Fibroblast of skin of abdomen (primary cell): ENCODE data around the gene RNMT.
A peak's percentile ranks its signal among the peaks of the same experiment; 100 is the strongest.
"Not testable (repeated sequence)": the region's sequence is repeated elsewhere in the genome, so short reads cannot be mapped to it uniquely, and the experiment has no call there.

Experiments
- DNase-seq: peaks from one replicate; pipeline ENCODE4 v3.0.0-alpha.2; 2013

The RNMT gene

GRCh38 chr18:13745696-13746095 is 19.2 kb downstream of the RNMT start:
- no peak for DNase-seq

GRCh38 chr18:13746633-13747032 is 20.2 kb downstream of the RNMT start:
- DNase-seq: no peak

GRCh38 chr18:13751599-13751998 is 25.1 kb downstream of the RNMT start:
- DNase-seq: not testable (repeated sequence)

DNA sequence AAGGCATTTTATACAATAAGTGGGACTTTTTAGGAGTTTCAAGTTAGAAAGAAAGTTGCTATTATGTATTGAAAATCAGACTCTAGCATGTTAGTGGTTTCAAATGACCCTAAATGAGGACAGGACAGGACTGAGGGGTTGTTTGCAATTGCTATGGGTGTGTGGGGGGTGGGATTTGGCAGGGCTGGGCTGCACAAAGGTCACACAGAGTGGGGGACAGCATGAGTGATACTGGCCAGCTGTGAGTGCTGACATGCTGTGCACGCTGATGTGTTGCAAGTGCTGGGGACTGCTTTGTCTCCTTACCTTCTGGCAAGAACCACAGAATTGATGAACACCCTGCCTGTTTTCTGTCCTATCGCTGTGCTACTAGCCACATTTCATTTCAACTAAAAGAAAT is 29.8 kb downstream of the RNMT start:
- DNase-seq: no peak

- DNase-seq: no peak
Observed at GRCh38 chr18:13756671-13757070, 30.2 kb downstream of the RNMT start.

DNA sequence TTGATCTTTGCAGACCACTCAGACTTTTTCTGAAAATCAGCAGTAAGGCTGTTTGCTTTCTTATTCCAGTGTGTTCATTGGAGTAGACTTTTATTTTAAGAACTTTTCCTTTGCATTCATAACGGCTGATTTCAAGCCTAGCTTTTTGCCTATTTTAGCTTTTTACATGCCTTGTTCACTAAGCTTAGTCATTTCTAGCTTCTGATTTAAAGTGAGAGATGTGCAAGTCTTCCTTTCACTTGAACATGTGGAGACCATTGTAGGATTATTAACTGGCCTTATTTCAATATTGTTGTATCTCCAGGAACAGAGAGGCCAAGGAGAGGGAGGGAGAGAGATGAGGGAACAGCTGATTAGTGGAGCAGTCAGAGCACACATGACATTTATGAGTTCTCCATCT is 32.1 kb downstream of the RNMT start:
- DNase-seq: no peak

DNA sequence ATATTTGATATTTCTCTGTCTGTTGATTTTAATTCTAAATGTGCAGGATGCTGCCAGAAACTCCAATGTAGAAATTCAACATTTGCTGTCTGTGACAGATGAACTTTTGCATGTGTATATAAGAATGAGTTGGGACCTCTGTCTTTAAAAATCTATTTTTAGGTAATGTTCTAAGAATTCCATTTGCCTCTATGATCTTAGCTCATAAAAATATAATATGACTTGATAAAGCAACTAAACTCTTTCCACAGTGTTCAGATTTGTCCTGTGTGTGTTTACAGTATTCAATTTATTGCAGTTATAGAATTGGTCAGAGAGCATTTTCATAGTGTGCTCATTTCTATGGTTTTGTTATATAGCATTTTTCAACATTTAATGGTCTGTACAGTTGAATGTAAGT is 33.6 kb downstream of the RNMT start:
- DNase-seq: no peak

GRCh38 chr18:13762690-13763439 is 36.4 kb downstream of the RNMT start:
- DNase-seq: no peak

GRCh38 chr18:13775058-13775457 is 48.6 kb downstream of the RNMT start:
- no peak for DNase-seq

DNA sequence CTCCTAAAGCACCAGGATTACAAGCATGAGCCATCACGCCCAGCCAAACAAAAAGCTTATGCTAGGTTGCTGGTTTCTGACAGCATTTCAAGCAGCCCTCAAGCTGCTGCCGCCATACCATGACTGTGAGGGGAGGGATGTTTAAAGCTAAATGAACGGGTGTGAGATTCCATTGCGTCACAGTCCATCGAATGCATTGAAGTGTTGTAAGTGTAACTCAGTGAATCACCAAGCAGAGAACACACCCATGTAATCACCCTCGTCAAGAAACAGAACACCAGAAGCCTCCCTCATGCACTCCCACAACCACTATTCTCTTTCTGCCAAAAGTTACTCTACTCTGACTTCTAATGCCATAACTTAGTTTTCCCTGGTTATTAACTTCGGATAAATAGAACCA is 64.7 kb downstream of the RNMT start:
- no peak for DNase-seq

DNA sequence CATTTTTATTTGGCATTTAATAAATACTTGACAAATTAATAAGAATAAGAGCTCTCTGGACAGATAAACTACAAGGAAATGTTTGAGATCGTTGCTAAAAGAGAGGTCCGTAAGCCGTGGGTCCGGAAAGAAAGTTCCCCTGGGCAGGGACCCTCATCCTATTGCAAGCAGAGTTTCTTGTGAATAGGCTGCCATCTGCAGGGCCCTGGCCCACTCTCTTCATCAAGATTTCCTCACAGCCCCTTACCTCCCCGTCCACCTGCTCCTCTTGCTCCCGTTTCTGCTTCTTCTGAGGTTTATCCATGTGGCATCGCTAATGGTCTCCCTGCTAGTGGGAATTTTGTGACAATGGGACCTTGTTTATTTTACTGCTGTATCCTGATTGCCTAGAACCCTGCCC is 67.3 kb downstream of the RNMT start:
- DNase-seq: no peak

DNA sequence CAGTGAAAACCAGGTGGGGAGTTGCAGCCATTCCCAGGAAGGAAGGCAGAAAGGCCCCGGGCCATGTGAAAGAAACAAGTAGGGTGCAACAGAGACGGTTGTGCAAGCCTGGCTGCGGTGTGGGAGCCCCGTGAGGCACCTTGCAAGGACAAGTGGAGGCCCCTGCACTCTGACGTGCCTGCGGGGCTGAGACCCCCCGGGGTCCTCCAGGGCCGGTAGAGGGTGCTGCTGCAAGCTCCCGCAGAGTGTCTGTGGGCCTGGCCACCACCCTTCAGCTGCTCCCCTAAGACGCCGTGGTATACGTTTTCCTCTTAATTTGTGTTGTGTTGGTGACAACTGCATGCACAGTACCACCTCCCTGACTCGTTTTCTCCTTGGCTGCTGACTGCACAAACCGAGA is 70.0 kb downstream of the RNMT start:
- DNase-seq: no peak

DNA sequence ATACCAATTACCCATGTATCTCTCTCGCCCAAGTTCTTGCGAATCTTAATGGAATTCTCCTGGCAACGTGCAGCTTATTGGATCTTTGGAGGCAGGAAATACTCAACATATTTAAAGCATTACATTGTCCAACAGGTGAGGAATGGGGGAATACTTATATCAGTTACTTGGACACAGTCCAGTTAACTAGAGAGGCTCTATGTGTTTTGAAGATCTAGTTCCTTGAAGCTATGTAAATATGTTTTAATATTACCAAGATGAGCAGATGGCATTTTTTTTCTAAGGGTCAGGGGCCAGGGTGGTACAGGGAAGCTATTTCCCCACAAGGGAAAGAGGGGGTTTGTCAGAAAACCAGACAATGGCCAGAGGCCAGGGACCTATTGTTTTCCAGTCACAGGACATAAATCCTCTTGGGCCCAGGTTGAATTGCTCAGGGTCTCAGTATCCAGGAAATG is 70.7 kb downstream of the RNMT start:
- peak; percentile 31 for DNase-seq

- DNase-seq: no peak
Observed at GRCh38 chr18:13799396-13799795, 72.9 kb downstream of the RNMT start.

DNA sequence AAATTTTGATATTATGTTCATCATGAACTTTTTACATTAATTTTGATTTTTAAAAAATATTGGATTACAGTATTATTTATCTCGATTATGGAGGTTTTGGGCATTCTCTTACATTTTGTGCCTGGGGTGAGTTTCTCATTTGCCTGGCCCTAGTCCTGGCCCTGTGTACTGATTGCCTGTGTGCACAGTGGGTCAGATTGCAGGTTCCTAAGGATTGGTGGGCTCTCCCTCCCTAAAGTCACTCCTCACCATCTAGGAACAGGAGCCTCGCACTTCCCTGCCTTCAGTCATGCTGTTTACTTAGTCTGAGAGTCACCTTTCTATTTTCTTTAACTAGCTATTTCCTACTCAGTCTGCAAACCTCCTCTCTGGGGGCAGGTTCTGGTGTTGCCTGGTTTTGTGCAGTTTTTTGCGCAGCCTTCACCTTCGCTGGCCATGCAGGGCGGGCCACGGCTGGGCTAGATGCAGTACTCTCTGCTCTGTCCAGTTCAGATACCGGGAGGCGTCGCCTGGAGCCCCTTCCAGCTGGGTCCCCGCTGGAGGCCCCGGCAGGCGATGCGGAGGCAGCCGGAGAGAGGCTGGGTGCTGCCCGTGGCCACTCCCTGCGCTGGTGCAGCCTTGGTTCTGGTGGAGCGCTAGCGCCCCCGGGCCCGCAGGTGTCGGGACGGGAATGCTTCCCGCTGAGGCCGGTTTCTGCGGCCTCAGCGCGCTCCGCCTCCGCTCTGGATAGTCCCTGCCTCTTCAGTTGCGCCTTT is 74.2 kb downstream of the RNMT start:
- peak; percentile 15 for DNase-seq

DNA sequence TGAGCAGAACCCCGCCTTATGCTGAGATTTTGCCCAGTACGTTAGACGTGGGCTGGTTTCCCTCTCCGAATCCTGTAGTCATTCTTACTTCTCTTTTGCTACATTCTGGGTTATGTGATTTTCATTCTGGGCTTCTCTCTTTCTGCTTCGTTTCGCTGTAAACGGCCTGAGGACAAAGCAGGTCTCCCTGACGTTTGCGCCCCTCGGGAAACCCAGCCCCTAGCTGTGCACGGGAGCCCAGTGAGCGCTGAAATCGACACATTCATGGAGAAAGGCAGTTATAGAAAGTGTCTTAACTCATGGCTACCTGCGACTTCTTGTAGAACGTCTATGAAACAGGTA is 74.8 kb downstream of the RNMT start:
- DNase-seq: no peak

DNA sequence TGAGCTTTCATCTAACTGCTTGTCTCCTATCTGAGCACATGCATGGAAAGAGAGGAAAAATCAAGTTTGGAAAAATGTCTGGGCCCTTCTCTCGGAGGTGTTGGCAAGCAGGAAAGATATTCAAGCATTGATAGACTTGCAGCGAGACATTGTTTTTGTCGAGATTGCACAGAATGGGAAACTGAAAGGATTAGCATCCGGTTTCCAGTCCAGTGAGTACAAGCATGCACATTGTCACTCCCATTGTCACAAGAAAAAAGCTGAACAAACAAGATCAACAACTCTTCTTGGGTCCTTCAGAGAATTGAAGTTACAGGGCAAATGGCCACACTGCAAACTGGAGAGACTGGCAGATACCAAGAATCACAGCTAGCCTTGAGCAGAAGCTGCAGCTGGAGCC is 77.8 kb downstream of the RNMT start:
- DNase-seq: no peak

GRCh38 chr18:13808294-13809042 is 82.0 kb downstream of the RNMT start:
- DNase-seq: no peak

DNA sequence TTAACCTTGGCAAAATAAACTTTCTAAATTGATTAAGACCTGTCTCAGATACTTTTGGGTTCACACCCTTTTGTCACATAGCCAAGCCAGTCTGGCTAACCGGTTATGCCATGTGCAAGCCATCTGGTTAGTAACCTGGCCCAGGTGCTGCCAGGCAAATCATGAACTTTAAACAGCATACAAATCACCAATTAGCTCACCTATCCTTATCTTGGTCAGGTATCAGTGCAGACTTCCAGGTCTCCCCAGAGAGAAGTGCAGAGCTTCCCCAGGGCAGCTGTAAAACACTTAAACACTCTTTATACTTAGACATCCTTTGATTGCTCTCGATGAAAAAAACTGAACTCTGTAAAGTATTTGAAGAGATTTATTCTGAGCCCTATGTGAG is 82.6 kb downstream of the RNMT start:
- DNase-seq: no peak

DNA sequence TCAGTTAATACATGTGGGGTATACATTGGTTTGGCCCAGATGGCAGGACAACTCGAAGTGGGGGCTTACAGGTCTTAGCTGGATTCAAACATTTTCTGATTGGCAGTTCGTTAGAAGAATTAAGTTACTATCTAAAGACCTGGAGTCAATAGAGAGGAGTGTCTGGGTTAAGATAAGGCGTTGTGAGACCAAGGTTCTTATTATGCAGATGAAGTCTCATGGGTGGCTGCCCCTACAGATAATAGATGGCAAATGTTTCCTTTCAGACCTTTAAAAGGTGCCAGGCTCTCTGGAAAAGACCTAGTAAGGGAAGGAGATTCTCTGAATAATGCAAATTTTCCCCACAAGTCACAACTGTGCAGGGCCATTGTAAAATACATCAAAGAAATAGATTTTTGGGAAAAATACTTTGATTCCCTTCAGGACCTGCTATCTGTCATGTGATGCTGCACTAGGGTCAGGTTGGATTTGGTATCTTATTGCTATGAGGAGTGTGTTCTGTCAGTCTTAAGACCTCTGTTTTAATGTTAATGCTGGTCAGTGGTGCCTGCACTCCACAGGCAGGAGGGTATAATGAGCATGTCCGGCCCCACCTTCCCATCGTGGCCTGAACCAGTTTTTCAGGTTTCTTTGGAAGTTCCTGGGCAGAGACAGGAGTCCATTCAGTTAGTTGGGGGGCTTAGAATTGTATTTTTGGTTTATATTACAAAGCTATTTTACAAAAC is 83.2 kb downstream of the RNMT start:
- no peak for DNase-seq

- DNase-seq: no peak
Observed at GRCh38 chr18:13810950-13811485, 84.5 kb downstream of the RNMT start.

DNA sequence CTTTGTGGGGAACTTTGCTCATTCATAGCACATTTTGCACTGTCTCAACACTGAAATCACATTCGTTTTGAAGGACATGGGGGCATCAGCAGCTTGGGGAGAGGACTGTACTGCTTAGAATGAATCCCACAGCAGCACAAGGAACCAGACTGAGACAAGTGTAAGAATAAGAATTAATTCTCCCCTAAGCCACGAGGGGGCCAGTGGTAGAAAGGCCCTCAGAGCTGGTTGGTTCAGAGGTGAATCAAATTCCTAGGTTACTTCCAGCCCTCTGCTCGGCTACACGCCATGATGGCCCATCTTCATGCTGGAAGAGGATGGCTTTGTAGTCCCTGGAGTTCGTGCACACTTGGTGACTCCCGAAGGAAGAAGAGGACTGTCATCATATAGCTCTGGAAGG is 85.5 kb downstream of the RNMT start:
- no peak for DNase-seq
